Measurements from ENCODE around the gene LGALS12.
A peak's percentile ranks its signal among the peaks of the same experiment; 100 is the strongest.

LGALS12 gene, protein sequence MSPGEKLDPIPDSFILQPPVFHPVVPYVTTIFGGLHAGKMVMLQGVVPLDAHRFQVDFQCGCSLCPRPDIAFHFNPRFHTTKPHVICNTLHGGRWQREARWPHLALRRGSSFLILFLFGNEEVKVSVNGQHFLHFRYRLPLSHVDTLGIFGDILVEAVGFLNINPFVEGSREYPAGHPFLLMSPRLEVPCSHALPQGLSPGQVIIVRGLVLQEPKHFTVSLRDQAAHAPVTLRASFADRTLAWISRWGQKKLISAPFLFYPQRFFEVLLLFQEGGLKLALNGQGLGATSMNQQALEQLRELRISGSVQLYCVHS

DNA sequence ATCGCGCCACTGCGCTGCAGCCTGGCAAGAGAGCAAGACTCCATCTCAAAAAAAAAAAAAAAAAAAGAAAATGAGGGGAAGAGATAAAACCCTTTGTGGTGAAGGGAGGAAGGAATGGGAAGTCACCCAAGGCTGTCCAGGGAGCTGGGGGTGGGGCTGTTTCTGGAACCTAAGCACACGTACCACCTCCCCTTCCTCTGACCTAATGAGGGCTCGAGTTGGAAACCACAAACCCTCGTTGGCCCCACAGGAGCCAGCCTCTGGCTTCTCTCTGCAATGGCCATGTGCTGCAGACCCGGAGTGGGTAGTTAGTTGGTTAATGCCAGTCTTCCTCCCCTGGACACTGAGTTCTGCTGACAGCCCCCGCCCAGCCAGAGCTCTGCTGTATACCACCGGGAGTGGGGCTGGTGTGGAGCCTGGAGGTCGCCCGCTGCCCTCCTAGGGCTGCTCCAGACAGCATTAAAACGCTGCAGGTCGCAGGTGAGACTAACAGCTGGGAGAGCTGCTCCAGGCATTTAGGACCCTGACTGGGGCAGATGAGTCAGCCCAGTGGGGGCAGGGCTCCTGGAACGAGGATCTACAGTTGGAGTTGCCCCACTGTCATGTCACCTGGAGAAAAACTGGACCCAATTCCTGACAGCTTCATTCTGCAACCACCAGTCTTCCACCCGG lies at the start of gene LGALS12:
Gene LGALS12, plus strand, starts transcription at position 228 of the 672 bp plus-strand sequence. Its CDS starts 375 bp downstream, at position 603.
- no peak for DNase-seq (ENCODE audit: low read depth in 3 of 3)

DNA sequence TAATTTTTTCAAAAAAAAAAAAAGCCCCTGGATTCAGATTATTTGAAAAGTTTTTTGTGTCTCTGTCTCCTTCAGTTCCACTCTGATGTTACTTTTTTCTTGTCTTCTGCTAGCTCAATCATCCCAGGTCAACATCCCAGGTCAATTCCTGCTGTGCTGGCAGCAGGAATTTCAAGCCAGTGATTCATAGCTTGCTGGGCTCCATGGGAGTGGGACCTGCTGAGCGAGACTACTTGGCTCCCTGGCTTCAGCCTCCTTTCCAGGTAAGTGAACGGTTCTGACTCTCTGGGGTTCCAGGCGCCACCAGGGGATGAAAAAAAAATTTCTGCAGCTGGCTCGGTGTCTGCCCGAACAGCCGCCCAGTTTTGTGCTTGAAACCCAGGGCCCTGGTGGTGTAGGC lies 46.3 kb upstream of the LGALS12 start:
- no peak for DNase-seq (ENCODE audit: low read depth in 3 of 3)

DNA sequence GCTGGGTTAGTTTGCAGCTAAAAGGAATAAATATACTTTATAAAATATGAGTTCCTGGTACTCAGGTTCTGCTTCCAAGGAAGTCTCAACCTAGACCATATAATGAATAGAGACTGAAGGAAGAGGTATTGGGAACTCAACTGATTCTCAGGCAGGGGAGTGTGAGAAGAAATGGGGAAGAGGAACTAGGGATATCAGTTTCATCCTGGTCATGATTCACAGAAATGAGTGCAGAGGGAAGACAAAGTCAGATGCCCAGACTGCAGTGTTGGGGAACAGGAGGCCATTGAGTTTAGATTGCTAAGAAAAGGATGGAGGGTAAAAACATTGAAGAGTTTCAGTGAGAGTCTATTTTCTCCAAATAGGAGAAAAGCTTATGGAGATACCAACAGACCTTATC lies 43.7 kb upstream of the LGALS12 start:
- no peak for DNase-seq (ENCODE audit: low read depth in 3 of 3)

DNA sequence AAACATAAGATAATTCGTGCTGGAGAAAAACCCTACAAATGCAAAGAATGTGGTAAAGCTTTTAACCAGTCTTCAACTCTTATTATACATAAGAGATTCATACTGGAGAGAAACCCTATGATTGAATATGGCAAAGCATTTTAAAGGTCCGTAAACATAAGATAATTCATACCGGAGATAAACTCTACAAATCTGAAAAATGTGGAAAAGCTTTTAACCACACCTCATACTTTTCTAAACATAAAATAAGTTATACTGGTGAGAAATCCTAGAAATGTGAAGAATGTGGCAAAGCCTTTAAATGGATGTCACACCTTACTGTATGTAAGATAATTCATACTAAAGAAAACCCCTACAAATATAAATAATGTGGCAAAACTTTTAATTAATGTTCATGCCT lies 35.6 kb upstream of the LGALS12 start:
- no peak for DNase-seq (ENCODE audit: low read depth in 3 of 3)

DNA sequence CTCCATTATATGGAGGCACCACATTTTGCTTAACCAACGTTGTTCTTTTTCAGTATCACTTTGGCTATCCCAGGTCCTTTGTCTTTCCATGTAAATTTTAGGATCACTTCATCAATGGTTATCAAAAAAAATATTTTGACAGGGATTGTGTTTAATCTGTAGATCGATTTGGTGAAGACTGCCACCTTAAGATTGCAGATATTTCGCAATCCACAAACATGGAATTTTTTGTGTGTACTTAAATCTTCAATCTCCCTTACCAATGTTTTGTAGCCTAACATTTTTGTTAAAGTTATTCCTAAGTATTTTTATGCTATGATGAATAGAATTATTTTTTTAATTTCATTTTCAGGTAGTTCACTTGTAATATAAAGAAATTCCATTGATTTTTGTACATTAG lies 33.5 kb upstream of the LGALS12 start:
- no peak for DNase-seq (ENCODE audit: low read depth in 3 of 3)

DNA sequence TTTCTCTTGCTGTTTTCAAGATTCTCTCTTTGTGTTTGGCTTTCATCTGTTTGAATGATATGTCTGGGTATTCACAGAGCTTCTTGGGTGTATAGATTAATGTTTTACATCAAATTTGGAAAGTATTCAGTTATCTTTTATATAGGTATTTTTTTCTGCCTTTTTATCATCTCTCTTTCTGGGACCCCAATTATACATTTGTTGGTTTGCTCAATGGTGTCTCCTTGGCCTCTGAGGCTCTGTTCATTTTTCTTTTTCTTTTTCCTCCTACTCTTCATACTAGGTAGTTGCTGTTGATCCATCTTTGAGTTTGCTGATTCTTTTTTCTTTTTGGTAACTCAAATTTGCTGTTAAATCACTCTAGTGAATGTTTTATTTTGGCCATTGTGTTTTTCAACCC lies 29.3 kb upstream of the LGALS12 start:
- no peak for DNase-seq (ENCODE audit: low read depth in 3 of 3)

DNA sequence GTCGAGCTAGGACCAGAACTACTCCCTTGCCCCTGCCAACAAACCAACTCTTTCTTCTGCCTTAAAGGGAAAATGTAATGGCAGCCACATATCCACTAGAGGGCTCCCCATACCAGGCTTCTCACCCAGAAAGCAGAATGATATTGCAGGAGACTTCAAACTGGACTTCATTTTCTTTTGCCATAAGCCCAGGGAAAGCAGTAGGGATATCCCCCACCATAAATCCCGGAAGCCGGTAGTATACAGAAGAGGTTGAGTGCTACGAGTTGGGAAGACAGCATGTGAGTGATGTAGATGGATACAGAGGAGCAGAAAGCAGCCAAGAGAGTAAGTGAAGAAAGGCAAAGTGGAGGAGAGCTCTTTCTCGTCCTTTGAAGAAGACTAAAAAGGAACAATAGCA lies 27.0 kb upstream of the LGALS12 start:
- peak; percentile 14 to 32 (median 18) for DNase-seq (ENCODE audit: low read depth in 3 of 3)

DNA sequence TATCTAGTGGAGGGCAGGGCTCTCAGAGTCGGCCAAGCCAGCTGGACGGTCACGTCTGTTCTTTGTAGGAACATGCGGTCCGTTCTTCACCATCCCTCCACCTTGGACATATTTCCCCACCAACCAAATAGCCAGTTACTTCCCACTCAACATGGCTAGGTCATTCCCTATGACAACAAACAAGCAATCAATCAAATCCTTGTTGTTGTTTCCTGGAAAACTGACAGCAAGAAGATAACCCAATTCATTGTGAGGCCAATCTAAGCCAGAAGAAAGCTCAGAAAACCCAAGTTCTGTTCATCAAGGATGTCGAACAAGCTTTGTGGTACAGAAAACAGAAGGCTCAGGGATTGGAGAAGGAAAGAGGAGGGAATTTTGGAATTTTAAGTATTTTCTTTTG lies 25.8 kb upstream of the LGALS12 start:
- DNase-seq (ENCODE audit: low read depth in 3 of 3) = no peak

DNA sequence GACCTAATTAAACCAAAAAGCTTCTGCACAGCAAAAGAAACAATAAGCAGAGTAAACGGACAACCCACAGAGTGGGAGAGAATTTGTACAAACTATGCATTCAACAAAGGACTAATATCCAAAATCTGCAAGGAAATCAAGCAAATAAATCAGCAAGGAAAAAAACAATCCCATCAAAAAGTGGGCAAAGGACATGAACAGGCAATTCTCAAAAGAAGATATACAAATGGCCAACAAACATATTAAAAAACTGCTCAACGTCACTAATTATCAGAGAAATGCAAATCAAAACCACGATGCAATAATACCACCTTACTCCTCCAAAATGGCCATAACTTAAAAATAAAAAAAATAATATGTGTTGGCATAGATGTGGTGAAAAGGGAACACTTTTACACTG lies 20.1 kb upstream of the LGALS12 start:
- no peak for DNase-seq (ENCODE audit: low read depth in 3 of 3)

DNA sequence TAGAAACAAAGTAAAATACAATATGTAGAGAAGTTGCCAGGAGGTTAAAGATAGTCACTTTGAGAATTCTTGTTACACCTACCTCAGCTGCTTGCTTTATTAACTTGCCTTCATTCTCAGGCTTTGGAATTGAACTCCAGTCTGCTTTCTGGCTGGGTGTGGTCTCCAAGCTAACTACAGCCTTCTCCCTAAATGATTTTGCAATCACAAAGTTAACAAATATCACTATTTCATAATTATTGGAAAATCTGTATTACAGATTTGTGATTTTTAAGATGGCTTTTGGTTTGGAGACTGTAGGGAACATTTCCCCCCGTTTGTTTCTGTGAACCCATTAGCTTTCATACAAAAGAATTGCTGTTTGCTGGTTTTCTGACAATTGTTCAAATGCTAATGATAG lies 17.1 kb upstream of the LGALS12 start:
- no peak for DNase-seq (ENCODE audit: low read depth in 3 of 3)

DNA sequence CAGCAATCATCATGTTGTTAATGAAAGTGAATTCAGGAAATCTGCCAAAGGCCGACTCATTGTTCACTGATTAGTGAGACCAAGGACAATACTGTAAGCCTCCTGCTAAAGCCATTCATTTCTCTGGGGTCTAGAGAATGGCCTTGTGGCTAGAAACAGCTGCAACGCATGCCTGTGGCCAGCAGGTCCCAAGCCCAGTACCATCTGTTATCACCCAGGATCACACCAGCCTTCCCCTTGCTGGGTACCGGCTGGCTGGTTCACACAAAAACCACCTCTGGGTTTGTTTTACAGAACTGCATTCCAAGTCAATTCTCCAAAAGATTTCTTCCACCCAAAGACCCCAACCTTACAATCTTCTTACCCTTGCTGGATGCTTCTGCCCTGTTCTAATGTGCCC lies 16.0 kb upstream of the LGALS12 start:
- no peak for DNase-seq (ENCODE audit: low read depth in 3 of 3)

DNA sequence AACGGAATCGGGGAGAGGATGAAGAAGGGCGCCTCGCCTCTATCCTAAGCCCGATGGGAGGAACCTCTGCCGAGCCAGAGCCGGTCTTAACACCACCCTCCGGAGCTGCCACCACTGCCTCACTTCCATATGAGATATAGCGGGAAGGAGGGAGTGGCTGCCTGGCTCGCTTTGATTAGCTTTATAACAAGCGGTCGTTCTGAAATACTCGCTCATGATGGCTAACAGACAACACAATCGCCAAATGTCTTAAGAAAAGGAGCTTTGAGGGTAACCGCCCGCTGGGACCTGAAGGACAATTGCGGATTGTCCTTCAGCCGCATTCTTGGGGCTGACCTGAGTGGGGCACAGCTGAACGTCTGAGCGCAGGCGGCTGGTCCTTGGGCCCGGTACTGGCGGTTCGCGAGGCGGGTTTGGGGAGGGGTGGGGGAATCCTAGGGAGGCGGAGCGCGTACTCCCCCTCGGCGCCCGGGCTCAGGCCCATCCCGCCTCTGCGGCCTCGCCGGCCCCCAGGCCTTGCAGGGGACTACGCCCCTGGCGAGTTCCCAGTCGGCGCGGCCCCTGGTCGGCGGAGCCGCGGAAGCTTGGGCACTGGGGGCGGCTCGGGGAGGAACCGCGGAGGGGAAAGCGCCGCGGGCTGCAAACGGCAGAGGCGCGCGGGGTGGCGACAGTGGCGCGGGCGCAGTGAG lies 15.2 kb upstream of the LGALS12 start, which contains the start of gene PLAAT5:
Gene PLAAT5, minus strand, starts transcription at position 617 of the 689 bp plus-strand sequence. Its CDS starts 133 bp downstream, at position 484.
- no peak for DNase-seq (ENCODE audit: low read depth in 3 of 3)

DNA sequence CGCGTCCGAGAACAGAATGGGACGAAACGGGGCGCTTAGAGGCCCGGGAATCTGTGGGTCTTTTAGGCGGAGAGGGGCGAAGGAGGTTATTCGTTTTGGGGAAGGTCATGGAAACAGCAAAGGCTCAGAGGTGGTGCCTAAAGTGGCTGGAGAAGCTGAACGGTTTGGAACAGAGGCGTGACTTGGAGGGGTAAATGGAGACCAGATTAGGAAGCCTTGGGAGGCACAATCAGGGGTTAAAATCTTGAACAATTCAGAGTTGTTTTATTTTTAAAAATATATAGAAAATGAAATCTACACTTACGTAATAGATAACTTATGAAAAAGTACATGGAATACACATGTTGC lies 14.7 kb upstream of the LGALS12 start:
- DNase-seq (ENCODE audit: low read depth in 3 of 3) = no peak

DNA sequence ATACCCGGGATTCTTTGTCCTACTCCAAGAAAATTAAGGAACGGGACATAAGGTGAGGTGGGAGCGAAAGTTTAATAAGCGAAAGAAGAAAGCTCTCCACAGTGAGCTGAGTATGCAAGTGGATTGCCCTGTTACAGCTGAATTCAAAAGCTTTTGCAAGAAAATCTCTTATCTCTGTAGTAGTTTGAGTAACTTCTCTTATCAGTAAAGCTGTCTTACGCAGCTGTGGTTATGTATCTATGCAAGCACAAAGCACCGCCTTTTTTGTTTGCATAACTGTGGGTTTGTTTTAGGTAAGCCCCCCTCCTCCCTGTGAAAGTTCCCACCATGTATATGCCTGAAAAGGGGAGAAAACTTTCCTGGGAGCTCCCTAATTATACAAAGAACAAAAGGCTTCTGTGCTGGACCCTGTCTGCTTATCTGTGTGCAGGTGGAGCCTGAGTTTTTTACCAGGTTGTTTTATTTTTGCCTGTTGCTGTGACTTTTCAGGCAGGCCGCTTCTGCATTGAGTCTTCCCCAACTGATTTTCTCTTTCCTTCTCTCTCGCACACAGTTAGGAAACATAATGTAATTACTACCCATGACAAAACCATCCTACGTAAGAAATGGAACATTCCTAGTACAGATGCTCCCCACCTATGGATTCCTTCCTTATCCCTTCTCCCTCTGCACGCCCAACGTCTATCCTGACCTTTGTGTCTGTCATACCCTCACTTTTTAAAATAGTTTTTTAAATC lies 14.1 kb upstream of the LGALS12 start:
- DNase-seq (ENCODE audit: low read depth in 3 of 3) = no peak

DNA sequence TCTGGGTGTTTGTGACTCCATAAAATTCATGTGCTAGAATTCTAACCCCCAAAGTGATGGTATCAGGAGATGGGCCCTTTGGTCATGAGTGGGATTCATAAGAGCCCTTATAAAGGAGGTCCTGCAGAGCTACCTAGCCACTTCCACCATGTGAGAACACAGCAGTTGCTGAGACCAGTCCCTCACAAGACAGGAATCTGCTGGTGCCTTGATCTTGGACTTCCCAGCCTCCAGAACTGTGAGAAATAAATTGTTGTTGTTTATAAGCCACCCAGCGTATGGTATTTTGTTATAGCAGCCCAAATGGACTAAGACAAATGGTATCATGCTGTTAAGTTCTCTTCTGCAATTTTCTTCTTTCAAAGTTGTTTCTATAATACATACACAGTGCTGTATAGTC lies 13.4 kb upstream of the LGALS12 start:
- DNase-seq (ENCODE audit: low read depth in 3 of 3) = no peak

DNA sequence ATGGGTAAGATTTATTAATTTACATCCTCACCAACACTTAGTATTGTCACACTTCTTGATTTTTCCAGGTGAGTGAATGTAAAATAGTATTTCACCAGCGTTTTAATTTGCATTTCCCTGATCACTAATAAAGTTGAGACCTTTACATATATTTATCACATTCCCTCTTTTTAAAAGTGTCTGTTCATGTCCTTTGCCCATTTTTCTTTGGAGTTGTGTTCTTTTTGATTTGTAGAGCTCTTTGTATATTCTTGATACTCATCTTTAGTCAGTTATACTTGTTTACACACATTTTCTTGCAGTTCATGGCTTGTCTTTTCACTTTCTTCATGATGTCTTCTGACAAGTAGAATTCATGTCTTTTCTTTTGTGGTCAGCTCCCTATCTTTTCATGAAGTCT lies 12.8 kb upstream of the LGALS12 start:
- DNase-seq (ENCODE audit: low read depth in 3 of 3) = no peak

DNA sequence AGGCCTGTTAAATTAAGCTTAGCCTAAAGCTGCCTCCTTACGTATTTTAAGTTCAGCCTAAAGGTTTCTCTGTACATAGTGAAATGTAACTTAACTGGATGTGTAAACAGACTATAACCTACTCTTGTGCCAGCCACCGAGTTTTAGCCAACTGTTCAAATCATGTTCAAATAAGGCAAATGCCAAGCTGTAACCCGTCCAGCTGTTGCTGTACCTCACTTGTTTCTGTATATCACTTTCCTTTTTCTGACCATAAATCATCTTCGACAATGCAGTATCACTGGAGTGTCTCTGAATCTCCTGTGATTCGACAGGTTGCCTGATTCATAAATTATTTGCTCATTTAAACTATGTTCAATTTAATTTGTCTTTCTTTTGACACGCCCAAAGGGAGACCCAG lies 10.9 kb upstream of the LGALS12 start:
- no peak for DNase-seq (ENCODE audit: low read depth in 3 of 3)

DNA sequence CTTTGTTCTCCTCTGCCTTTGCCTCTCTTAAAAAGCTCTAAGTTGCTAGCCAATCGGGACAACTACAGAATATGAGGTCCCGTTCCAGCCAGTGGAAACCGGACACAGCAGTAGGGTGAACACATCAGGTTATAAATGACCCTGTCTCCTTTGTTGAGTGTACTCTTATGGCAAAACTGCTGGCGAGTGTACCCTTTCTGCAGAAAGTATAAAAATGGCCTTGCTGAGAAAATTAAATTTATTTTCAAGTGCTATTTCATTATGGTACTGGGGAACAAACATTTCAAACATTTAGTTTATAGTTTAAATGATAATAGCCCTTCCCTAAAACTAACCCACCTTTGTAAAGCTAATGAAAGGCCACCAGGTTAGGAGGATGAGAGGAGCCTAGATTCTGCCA lies 6.0 kb upstream of the LGALS12 start:
- DNase-seq (ENCODE audit: low read depth in 3 of 3) = no peak

DNA sequence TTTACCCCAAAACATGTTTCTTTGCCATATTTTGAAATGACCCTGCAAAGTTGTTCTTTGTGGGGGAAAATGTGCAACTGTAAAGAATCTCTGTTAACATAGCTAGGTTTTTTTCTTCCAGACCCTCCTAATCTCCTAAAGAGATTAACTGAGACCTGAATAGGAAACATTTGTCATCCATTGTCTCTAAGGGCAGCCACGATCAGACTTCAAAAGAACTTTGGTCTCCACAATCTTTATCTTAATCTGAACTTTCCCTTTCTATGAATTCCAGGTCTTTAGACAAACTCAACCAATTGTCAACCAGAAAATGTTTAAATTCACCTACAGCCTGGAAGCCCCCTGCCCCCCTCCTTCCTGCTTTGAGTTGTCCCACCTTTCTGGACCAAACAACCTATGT lies 4.6 kb upstream of the LGALS12 start:
- DNase-seq (ENCODE audit: low read depth in 3 of 3) = no peak

DNA sequence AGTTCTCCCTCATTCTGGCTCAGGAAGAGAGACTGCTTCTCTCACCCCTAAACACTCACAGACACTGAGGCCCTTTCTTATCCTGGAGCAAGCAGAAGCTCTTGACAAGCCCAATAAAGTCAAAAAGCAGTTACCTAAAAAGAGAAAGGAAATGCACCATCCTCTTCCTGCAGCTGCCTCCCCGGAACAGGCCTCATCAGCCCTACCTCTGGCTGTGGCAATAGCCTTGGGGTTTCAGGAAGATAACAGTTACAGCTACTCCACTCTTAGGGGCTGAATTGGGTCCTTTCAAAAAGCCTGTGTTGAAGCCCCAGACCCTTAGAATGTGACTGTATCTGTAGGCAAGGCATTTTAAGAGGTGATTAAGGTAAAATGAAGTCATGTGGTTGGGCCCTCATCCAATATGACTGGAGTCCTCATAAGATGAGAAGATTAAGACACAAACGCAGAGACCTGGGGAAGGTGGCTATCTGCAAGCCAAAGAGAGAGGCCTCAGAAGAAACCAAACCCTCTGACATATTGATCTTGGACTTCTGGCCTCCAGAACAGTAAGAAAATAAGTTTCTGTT lies 3.5 kb upstream of the LGALS12 start:
- no peak for DNase-seq (ENCODE audit: low read depth in 3 of 3)

DNA sequence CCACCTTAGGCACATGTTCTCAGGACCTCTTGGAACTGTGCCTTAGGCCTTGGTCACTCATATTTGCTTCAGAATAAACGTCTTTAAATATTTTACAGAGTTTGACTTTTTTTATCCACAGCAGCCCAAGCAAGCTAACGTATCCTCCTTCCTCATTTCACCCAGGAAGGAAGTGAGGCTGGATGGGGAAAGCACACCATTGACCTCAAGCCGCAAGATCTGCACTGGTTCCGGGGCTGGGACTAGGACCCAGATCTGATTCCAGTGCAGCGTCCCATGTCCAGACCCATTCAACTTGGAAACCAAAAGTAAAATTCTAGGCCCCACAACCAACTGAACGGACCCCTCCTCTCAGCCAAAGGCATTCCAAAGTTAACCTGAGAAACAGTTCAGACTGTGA lies 2.4 kb upstream of the LGALS12 start:
- DNase-seq (ENCODE audit: low read depth in 3 of 3) = no peak

DNA sequence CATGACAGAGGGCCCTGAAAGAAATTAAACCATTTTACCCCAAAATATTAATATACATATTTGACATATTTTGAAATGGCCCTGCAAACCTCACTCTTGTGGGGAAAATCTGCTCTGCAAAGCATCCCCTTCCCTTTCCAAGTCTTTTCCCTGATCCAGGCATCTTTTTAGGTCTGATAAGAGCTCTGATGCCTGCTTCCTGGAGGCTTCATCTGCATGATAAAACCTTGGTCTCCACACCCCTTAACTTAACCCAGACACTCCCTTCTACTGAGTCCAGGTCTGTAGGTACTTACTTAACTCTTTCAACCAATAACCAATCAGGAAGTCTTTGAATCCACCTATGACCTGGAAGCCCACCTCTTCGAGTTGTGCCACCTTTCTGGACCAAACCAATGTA lies 1.8 kb upstream of the LGALS12 start:
- DNase-seq (ENCODE audit: low read depth in 3 of 3) = no peak

Measured in stimulated activated CD4-positive, alpha-beta T cell treated with anti-CD3 and anti-CD28 coated beads, TNF-alpha, amount 100 ng/mL, for 4 hours (primary cell).